DND-41 (cell line): ENCODE data around the gene FSIP1.

Experiments used
- ATAC-seq: fragments of 200-7000 bp; cut with Tn5 transposase; 3 replicates; pipeline ENCODE4 v1.9.1; 2021; ENCODE audit warnings: low read depth; ENCODE audit not compliant: insufficient read depth
- DNase-seq: peaks from one replicate; pipeline ENCODE4 v3.0.0-alpha.2; 2020
- H2AFZ ChIP-seq: 2 replicates; pipeline ENCODE4 v1.6.0; 2012; ENCODE audit warnings: low read depth, low read length
- H3K27ac ChIP-seq: 2 replicates; pipeline ENCODE4 v1.5.1; 2012; ENCODE audit warnings: low read length, inconsistent platforms
- H3K27me3 ChIP-seq: fragments of 200-600 bp; sonication (generic); 2 replicates; pipeline ENCODE4 v1.6.0; 2012; ENCODE audit warnings: low read length, mild to moderate bottlenecking, inconsistent platforms; ENCODE audit not compliant: insufficient read depth, poor library complexity
- H3K36me3 ChIP-seq: 2 replicates; pipeline ENCODE4 v1.5.1; 2012; ENCODE audit warnings: low read length, inconsistent platforms; ENCODE audit not compliant: insufficient read depth
- H3K4me1 ChIP-seq: 2 replicates; pipeline ENCODE4 v1.5.1; 2012; ENCODE audit warnings: mild to moderate bottlenecking, low read length; ENCODE audit not compliant: insufficient read depth
- H3K4me2 ChIP-seq: 2 replicates; pipeline ENCODE4 v1.6.0; 2012; ENCODE audit warnings: mild to moderate bottlenecking, moderate library complexity, low read length, inconsistent platforms; ENCODE audit not compliant: insufficient read depth
- H3K4me3 ChIP-seq, 2 experiments: fragments of 200-600 bp in 1 of 2; shearing (Covaris generic) in 1 of 2; 2 replicates each; pipeline ENCODE4 v1.5.1; 2012 to 2016; ENCODE audit warnings: inconsistent platforms in 2 of 2, low read length in 2 of 2, mild to moderate bottlenecking in 2 of 2, low read depth in 1 of 2, moderate library complexity in 1 of 2
- H3K79me2 ChIP-seq: 2 replicates; pipeline ENCODE4 v1.6.0; 2012; ENCODE audit warnings: low read length, inconsistent platforms; ENCODE audit not compliant: insufficient read depth
- H3K9ac ChIP-seq: 2 replicates; pipeline ENCODE4 v1.6.0; 2012; ENCODE audit warnings: low read depth, mild to moderate bottlenecking, inconsistent platforms, low read length, moderate library complexity
- H3K9me3 ChIP-seq: 2 replicates; pipeline ENCODE4 v1.5.1; 2012; ENCODE audit warnings: low read length, moderate library complexity, mild to moderate bottlenecking, inconsistent platforms; ENCODE audit not compliant: insufficient read depth, severe bottlenecking
- H4K20me1 ChIP-seq: 2 replicates; pipeline ENCODE4 v1.6.0; 2012; ENCODE audit warnings: low read length; ENCODE audit not compliant: insufficient read depth
- EZH2 ChIP-seq: IDR thresholded peaks from 3 replicates; pipeline ENCODE4 v1.6.1; 2012; ENCODE audit warnings: borderline replicate concordance, low read depth, mild to moderate bottlenecking, moderate library complexity, low read length, inconsistent platforms; ENCODE audit not compliant: severe bottlenecking
- TF ChIP-seq, protein P1 (sequence below): IDR thresholded peaks from 2 replicates; pipeline ENCODE4 v1.5.1; 2012; ENCODE audit warnings: borderline replicate concordance, low read length, moderate library complexity, mild to moderate bottlenecking; ENCODE audit not compliant: poor library complexity, severe bottlenecking; ENCODE audit errors: extremely low read depth

Gene FSIP1

DNA sequence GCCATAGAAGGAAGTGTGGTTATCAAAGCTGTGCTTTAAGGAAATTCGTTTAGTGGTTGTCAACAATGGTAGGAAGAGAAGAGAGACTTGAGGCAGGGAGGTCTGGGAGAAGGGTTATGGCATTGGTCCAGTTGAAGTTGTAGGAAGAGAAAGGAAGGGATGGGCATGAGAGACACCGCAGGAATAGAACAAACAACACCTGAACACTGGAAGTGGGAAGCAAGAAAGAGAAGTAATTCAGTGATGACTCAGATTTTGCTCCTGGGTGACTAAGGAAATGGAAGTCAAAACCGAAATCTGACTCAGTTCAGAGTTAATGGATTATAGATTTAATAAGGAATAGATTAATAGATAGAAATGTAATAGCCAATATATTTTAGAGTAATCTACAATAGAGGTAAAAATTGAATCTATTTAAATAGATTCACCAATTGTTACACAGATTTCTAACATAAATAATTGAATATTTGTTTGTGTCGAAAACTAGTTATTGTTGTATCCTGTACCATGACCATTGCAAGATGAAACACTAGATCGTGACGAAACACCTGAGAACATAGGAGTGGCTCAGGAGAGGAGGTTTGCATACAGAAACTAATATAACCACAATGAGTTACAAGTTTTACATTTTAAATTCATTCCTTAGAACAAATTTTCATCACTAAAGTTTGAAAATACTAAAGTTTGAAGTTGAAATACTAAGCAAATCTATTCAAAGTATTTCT lies 165.7 kb downstream of the FSIP1 start:
- ATAC-seq = no peak
- Histone ChIP-seq H2AFZ (no peak overlapping the region), H3K9ac (no peak overlapping the region), H3K4me3 (no peak overlapping the region), H4K20me1 (no peaks in the 10 kb centered on the region), H3K36me3 (no peaks in the 10 kb centered on the region), H3K27ac (no peak overlapping the region), H3K27me3 (peaks cover 7% of the 10 kb centered on the region), H3K9me3 (no peaks in the 10 kb centered on the region), H3K4me2 (no peak overlapping the region), H3K79me2 (no peaks in the 10 kb centered on the region), H3K4me1 (no peaks in the 10 kb centered on the region)
- DNase-seq = no peak
- no peak for TF ChIP-seq EZH2
- TF ChIP-seq, protein P1, sequence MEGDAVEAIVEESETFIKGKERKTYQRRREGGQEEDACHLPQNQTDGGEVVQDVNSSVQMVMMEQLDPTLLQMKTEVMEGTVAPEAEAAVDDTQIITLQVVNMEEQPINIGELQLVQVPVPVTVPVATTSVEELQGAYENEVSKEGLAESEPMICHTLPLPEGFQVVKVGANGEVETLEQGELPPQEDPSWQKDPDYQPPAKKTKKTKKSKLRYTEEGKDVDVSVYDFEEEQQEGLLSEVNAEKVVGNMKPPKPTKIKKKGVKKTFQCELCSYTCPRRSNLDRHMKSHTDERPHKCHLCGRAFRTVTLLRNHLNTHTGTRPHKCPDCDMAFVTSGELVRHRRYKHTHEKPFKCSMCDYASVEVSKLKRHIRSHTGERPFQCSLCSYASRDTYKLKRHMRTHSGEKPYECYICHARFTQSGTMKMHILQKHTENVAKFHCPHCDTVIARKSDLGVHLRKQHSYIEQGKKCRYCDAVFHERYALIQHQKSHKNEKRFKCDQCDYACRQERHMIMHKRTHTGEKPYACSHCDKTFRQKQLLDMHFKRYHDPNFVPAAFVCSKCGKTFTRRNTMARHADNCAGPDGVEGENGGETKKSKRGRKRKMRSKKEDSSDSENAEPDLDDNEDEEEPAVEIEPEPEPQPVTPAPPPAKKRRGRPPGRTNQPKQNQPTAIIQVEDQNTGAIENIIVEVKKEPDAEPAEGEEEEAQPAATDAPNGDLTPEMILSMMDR = no peak

DNA sequence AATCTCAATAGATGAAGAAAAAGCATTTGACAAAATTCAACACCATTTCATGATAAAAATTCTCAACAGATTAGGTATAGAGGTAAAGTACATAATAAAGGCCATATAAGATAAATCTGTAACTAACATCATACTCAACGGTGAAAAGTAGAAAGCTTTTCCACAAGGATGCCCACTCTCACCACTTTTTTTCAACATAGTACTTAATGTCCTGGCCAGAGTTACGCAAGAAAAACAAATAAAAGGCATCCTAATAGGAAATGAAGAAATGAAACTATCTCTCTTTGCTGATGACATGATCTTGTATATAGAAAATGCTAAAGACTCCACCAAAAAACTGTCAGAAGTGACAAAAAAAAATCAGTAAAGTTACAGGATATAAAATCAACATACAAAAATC lies 168.8 kb downstream of the FSIP1 start:
- Histone ChIP-seq H3K27me3 (peaks cover 4% of the 10 kb centered on the region), H3K9ac (no peak overlapping the region), H3K4me1 (no peaks in the 10 kb centered on the region), H3K79me2 (no peaks in the 10 kb centered on the region), H3K36me3 (no peaks in the 10 kb centered on the region), H3K4me2 (no peak overlapping the region), H3K27ac (no peak overlapping the region), H3K4me3 (no peak overlapping the region), H4K20me1 (no peaks in the 10 kb centered on the region), H2AFZ (no peak overlapping the region), H3K9me3 (no peaks in the 10 kb centered on the region)
- no peak for ATAC-seq
- TF ChIP-seq EZH2 = no peak
- TF ChIP-seq, protein P1 = no peak
- DNase-seq = no peak

DNA sequence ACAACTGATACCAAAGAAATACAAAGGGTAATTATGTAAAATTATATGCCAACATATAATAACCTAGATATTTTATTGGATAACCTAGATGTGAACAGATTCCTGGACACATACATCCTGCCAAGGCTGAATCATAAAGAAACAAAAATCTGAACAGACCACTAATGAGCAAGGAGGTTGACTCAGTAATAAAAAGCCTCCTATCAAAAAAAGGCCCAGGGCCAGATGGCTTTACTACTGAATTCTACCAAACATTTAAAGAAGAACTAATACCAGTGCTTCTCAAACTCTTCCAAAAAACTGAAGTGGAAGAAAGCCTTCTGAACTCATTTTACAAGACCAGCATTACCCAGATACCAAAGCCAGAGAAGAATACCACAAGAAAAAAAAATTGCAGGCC lies 169.4 kb downstream of the FSIP1 start:
- Histone ChIP-seq H3K4me3 (no peak overlapping the region), H3K36me3 (no peaks in the 10 kb centered on the region), H3K27ac (no peak overlapping the region), H4K20me1 (no peaks in the 10 kb centered on the region), H3K9ac (no peak overlapping the region), H3K79me2 (no peaks in the 10 kb centered on the region), H3K4me2 (no peak overlapping the region), H2AFZ (no peak overlapping the region), H3K9me3 (no peaks in the 10 kb centered on the region), H3K27me3 (peaks cover 4% of the 10 kb centered on the region), H3K4me1 (no peaks in the 10 kb centered on the region)
- TF ChIP-seq EZH2 = no peak
- TF ChIP-seq, protein P1 = no peak
- ATAC-seq = no peak
- no peak for DNase-seq

DNA sequence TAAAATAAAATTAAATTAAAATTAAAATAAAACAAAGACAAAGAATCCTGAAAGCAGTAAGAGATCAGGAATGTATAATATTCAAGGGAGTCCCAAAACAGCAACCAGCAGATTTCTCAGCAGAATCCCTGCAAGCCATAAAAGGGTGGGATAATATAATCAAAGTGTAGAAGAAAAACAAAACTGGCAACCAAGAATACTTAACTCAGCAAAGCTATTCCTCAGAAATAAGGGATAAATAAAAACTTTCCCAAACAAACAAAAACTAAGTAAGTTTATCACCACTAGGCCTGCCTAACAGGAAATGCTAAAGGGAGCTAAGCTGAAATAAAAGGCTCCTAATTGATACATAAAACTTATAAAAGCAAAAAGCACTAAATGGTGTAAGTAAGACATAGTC lies 172.0 kb downstream of the FSIP1 start:
- Histone ChIP-seq H3K27me3 (peaks cover 5% of the 10 kb centered on the region), H3K4me2 (no peak overlapping the region), H3K9ac (no peak overlapping the region), H4K20me1 (no peaks in the 10 kb centered on the region), H3K4me1 (no peaks in the 10 kb centered on the region), H3K4me3 (no peak overlapping the region), H3K27ac (no peak overlapping the region), H3K9me3 (no peaks in the 10 kb centered on the region), H2AFZ (no peak overlapping the region), H3K36me3 (no peaks in the 10 kb centered on the region), H3K79me2 (no peaks in the 10 kb centered on the region)
- TF ChIP-seq, protein P1 = no peak
- TF ChIP-seq EZH2 = no peak
- ATAC-seq (no peak), DNase-seq (no peak)
